ENCODE results near the gene SIX1.

SIX1 gene

DNA sequence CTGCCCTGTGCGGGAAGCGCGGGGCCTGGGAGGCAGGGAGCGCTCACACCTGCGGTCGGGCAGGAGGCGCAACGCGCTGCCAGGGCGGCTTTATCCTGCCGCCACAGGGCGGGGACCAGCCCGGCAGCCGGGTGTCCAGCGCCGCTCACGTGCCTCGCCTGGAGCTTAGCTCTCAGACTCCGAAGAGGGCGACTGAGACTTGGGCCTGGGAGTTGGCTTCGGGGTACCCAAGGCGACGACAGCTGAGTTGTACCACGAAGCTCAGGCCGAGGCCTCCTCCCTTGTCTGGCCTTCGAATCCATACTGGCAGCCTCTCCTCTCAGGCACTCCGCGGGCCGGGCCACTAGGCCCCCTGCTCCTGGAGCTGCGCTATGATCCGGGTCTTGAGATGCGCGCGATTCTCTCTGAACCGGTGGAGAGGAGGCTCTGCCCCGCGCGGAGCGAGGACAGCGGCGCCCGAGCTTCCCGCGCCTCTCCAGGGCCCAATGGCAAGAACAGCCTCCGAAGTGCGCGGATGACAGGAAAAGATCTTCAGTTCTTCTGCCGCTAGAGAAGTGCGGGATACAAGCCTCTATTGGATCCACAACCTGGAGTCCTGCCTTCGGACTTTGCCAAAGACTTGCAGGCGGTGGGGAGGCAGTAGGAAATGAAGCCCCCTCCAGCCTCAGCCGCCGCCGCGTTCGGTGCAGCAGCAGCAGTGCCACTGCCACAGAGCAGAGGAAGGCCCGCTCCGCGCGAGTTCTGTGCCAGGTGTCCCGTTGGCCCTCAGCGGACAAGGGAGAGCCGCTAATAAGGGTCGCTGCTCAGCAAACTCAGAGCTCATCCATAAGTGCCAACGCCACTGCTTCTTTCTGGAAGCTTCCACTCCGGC is 6.8 kb downstream of the SIX1 start:
- no peaks in the 10 kb centered on the region for H4K20me1 ChIP-seq (ENCODE audit: low read depth, low read length)
- H3K27ac ChIP-seq (ENCODE audit: low read depth, low read length), result no peak overlapping the region

DNA sequence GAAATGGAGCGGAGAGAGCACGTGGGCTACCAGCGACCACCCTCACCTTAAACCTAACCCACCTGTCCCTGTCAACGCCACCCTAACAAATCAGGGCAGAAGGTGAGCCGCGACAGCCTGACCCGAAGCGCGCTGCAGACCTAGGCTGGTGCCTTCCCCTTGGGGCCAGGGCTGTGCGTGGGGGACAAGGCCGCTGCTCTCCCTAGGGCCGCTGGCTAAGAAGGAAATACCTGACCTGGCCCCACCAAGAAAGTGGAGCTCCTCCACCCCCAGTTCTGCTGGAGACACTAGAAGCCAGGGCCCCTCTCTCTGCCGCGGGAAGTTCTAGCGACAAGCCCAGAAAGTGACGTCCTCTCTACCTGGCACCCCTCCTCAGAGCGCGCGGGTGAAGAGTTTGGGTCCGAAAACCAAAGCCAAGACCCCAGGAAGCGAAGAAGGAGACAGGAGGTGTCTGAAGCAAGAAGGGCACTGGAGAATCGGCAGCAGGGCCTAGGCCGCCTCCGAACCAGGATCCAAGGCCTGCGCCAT is 7.5 kb downstream of the SIX1 start:
- Histone ChIP-seq H3K9me2 (replicated peaks; ENCODE audit: insufficient read depth, low read length) (no peaks in the 10 kb centered on the region), H3K9ac (ENCODE audit: low read length) (no peak overlapping the region), H2AFZ (ENCODE audit: low read depth, low read length, severe bottlenecking) (no peak overlapping the region), H3K9me3 (ENCODE audit: insufficient read depth, low read length) (no peaks in the 10 kb centered on the region), H3K79me2 (ENCODE audit: insufficient read depth, low read length) (no peaks in the 10 kb centered on the region), H3K36me3 (ENCODE audit: low read length) (no peaks in the 10 kb centered on the region), H3F3A (ENCODE audit: insufficient read depth) (no peaks in the 10 kb centered on the region), H3K4me3 (ENCODE audit: insufficient read depth, low read length, poor library complexity, severe bottlenecking) (no peak overlapping the region), H3K4me2 (ENCODE audit: low read depth, low read length, poor library complexity, severe bottlenecking) (no peak overlapping the region), H3K27me3 (ENCODE audit: low read length) (no peaks in the 10 kb centered on the region), H3K27ac (ENCODE audit: low read depth, low read length) (no peak overlapping the region), H4K20me1 (ENCODE audit: low read depth, low read length) (no peaks in the 10 kb centered on the region)
- no peak for TF ChIP-seq CTCF (IDR thresholded peaks at IDR 0.05; ENCODE audit: insufficient read depth, low read length, poor library complexity, severe bottlenecking)
- TF ChIP-seq EZH2phosphoT487 (conservative IDR thresholded peaks at IDR 0.05; ENCODE audit: low read length), result no peak

More for the DNA sequence above, 6.8 kb downstream of the SIX1 start:
- Histone ChIP-seq H3F3A (ENCODE audit: insufficient read depth) (no peaks in the 10 kb centered on the region), H3K79me2 (ENCODE audit: insufficient read depth, low read length) (no peaks in the 10 kb centered on the region), H3K36me3 (ENCODE audit: low read length) (no peaks in the 10 kb centered on the region), H3K4me3 (ENCODE audit: insufficient read depth, low read length, poor library complexity, severe bottlenecking) (no peak overlapping the region), H2AFZ (ENCODE audit: low read depth, low read length, severe bottlenecking) (no peak overlapping the region), H3K9me2 (replicated peaks; ENCODE audit: insufficient read depth, low read length) (no peaks in the 10 kb centered on the region), H3K4me2 (ENCODE audit: low read depth, low read length, poor library complexity, severe bottlenecking) (no peak overlapping the region), H3K27me3 (ENCODE audit: low read length) (no peaks in the 10 kb centered on the region), H3K9ac (ENCODE audit: low read length) (no peak overlapping the region), H3K9me3 (ENCODE audit: insufficient read depth, low read length) (no peaks in the 10 kb centered on the region)
- TF ChIP-seq EZH2phosphoT487 (conservative IDR thresholded peaks at IDR 0.05; ENCODE audit: low read length) (no peak), CTCF (IDR thresholded peaks at IDR 0.05; ENCODE audit: insufficient read depth, low read length, poor library complexity, severe bottlenecking) (no peak)

DNA sequence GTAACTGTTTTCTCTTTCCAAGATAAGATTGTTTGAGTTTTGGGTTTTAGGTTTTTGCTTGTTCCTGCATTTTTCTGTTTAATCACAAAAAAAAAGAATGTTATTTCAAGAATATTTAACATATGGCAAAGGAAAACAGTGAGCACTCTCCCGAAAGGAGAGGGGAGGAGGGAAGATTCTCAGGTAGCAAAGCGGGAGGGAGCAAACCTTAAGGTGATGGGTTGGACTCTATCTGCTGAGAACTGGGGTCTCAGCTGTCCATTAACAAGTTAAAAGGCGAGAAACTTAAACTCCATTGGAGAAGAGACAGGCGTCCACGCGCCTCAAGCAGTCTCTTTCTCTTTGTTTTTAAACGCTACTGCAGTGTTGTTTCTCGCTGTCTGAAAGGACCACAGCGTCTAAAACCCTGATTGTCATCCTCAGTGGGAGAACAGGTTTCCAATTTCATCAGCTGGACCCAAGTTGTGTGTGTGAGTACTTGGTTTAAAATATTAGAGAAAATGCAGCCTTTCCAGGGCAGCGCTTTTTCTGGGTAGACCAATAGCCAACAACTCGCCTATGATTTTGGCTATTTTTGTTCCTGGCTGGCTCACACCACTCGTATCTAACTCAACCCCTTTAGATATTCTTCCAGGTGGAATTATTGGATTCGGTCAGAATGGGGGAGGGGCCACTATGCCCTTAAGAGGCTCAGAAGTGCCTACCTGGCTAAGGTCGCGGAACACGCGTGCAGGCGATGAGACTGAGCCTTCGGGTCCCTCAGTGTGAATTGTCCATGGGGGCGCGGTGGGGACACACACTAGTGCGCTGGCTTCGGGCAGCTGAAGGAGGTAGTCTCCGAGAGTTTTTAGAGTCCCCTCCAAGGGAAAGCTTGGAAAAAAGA is 8.2 kb downstream of the SIX1 start:
- Histone ChIP-seq H3K4me2 (ENCODE audit: low read depth, low read length, poor library complexity, severe bottlenecking) (no peak overlapping the region), H3K9ac (ENCODE audit: low read length) (no peak overlapping the region), H3F3A (ENCODE audit: insufficient read depth) (no peaks in the 10 kb centered on the region), H3K9me3 (ENCODE audit: insufficient read depth, low read length) (no peaks in the 10 kb centered on the region), H3K9me2 (replicated peaks; ENCODE audit: insufficient read depth, low read length) (no peaks in the 10 kb centered on the region), H3K4me3 (ENCODE audit: insufficient read depth, low read length, poor library complexity, severe bottlenecking) (no peak overlapping the region), H2AFZ (ENCODE audit: low read depth, low read length, severe bottlenecking) (no peak overlapping the region), H3K27me3 (ENCODE audit: low read length) (no peaks in the 10 kb centered on the region), H4K20me1 (ENCODE audit: low read depth, low read length) (no peaks in the 10 kb centered on the region), H3K27ac (ENCODE audit: low read depth, low read length) (no peak overlapping the region), H3K36me3 (ENCODE audit: low read length) (no peaks in the 10 kb centered on the region), H3K79me2 (ENCODE audit: insufficient read depth, low read length) (no peaks in the 10 kb centered on the region)
- no peak for TF ChIP-seq EZH2phosphoT487 (conservative IDR thresholded peaks at IDR 0.05; ENCODE audit: low read length)
- no peak for TF ChIP-seq CTCF (IDR thresholded peaks at IDR 0.05; ENCODE audit: insufficient read depth, low read length, poor library complexity, severe bottlenecking)

Measured in SU-DHL-6 (cell line).